ENCODE results near the gene ZSWIM8. TPM values are rescaled to one million over a fixed set of nuclear protein-coding genes. Genes with fewer than 3 reads are reported as not detected.

The ZSWIM8 gene
- total RNA-seq, 1 donor from 2014 or later, result 165 TPM

GRCh38 chr10:73800560-73801252 is 15.3 kb downstream of the ZSWIM8 start:
- Mint-ChIP-seq H3K9me3 (ENCODE audit: unreplicated experiment) (peaks cover 8% of the 10 kb centered on the region), H3K27me3 (ENCODE audit: unreplicated experiment) (peaks cover 4% of the 10 kb centered on the region), H3K4me1 (ENCODE audit: low read depth, unreplicated experiment) (no peaks in the 10 kb centered on the region), H3K27ac (ENCODE audit: unreplicated experiment) (no peak overlapping the region), H3K36me3 (ENCODE audit: unreplicated experiment) (no peaks in the 10 kb centered on the region), H3K4me3 (ENCODE audit: unreplicated experiment) (no peak overlapping the region)
- DNase-seq, result no peak
- no peak for TF ChIP-seq CTCF (IDR thresholded peaks at IDR 0.05; ENCODE audit: partially characterized antibody, unreplicated experiment)

GRCh38 chr10:73801253-73801590 is 15.8 kb downstream of the ZSWIM8 start:
- peaks cover 4% of the 10 kb centered on the region for H3K9me3 Mint-ChIP-seq (ENCODE audit: unreplicated experiment)
- no peaks in the 10 kb centered on the region for H3K36me3 Mint-ChIP-seq (ENCODE audit: unreplicated experiment)
- H3K27me3 Mint-ChIP-seq (ENCODE audit: unreplicated experiment), result peaks cover 4% of the 10 kb centered on the region
- no peaks in the 10 kb centered on the region for H3K4me1 Mint-ChIP-seq (ENCODE audit: low read depth, unreplicated experiment)
- H3K4me3 Mint-ChIP-seq (ENCODE audit: unreplicated experiment), result no peak overlapping the region
- DNase-seq, result no peak
- no peak overlapping the region for H3K27ac Mint-ChIP-seq (ENCODE audit: unreplicated experiment)
- TF ChIP-seq CTCF (IDR thresholded peaks at IDR 0.05; ENCODE audit: partially characterized antibody, unreplicated experiment), result no peak

- Mint-ChIP-seq H3K36me3 (ENCODE audit: unreplicated experiment) (no peaks in the 10 kb centered on the region), H3K9me3 (ENCODE audit: unreplicated experiment) (no peaks in the 10 kb centered on the region), H3K27me3 (ENCODE audit: unreplicated experiment) (peaks cover 3% of the 10 kb centered on the region), H3K27ac (ENCODE audit: unreplicated experiment) (no peak overlapping the region), H3K4me3 (ENCODE audit: unreplicated experiment) (peak overlapping the region; percentile 59), H3K4me1 (ENCODE audit: low read depth, unreplicated experiment) (no peaks in the 10 kb centered on the region)
- no peak for DNase-seq
- no peak for TF ChIP-seq CTCF (IDR thresholded peaks at IDR 0.05; ENCODE audit: partially characterized antibody, unreplicated experiment)
These were observed 17.0 kb downstream of the ZSWIM8 start for GRCh38 chr10:73802276-73802991.

- no peak for TF ChIP-seq CTCF (IDR thresholded peaks at IDR 0.05; ENCODE audit: partially characterized antibody, unreplicated experiment)
- no peak for DNase-seq
- H3K27ac Mint-ChIP-seq (ENCODE audit: unreplicated experiment), result no peak overlapping the region
- H3K9me3 Mint-ChIP-seq (ENCODE audit: unreplicated experiment), result no peaks in the 10 kb centered on the region
- H3K4me1 Mint-ChIP-seq (ENCODE audit: low read depth, unreplicated experiment), result no peaks in the 10 kb centered on the region
- H3K4me3 Mint-ChIP-seq (ENCODE audit: unreplicated experiment), result no peak overlapping the region
- no peaks in the 10 kb centered on the region for H3K27me3 Mint-ChIP-seq (ENCODE audit: unreplicated experiment)
- H3K36me3 Mint-ChIP-seq (ENCODE audit: unreplicated experiment), result peaks cover 4% of the 10 kb centered on the region
These were observed 18.4 kb downstream of the ZSWIM8 start for GRCh38 chr10:73803680-73804286.
